Stimulated activated CD4-positive, alpha-beta T cell treated with anti-CD3 and anti-CD28 coated beads, Interleukin-4, amount 100 ng/mL, for 48 hours (primary cell): Measurements from ENCODE around the gene FBXL12.
"Not testable (repeated sequence)": the region's sequence is repeated elsewhere in the genome, so short reads cannot be mapped to it uniquely, and the experiment has no call there.

ENCODE experiments used
- DNase-seq, 2 donors: peaks; one replicate each; pipeline ENCODE4 v3.0.0-alpha.2; 2020; ENCODE audit warnings: low read depth in 2 of 2

Gene FBXL12

GRCh38 chr19:9838324-9838723 lies 19.4 kb upstream of the FBXL12 start:
- DNase-seq: no peak

- DNase-seq: no peak
These were observed 17.1 kb upstream of the FBXL12 start for GRCh38 chr19:9836021-9836420.

DNA sequence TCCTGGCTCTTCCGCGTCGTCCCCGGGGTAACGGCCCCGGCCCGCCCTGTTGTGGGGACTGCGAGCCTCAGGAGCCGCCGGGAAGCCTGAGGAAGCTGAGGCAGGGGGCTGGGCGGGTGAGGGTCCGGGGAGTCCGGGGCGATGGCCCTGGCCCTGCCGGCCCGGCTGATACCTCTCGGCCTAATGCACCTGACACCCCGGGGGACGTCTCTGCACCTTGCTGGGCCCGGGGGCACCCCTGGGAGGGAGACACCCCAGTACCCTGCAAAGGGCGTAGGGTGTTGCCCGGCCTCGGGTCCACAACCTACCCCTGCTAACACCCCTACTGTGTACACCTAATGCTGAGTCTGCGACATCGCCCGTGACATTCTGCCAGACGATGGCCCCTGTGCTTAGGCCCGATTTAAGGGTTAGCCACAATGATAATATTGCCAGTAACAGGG lies 16.6 kb upstream of the FBXL12 start:
- DNase-seq: no peak

DNA sequence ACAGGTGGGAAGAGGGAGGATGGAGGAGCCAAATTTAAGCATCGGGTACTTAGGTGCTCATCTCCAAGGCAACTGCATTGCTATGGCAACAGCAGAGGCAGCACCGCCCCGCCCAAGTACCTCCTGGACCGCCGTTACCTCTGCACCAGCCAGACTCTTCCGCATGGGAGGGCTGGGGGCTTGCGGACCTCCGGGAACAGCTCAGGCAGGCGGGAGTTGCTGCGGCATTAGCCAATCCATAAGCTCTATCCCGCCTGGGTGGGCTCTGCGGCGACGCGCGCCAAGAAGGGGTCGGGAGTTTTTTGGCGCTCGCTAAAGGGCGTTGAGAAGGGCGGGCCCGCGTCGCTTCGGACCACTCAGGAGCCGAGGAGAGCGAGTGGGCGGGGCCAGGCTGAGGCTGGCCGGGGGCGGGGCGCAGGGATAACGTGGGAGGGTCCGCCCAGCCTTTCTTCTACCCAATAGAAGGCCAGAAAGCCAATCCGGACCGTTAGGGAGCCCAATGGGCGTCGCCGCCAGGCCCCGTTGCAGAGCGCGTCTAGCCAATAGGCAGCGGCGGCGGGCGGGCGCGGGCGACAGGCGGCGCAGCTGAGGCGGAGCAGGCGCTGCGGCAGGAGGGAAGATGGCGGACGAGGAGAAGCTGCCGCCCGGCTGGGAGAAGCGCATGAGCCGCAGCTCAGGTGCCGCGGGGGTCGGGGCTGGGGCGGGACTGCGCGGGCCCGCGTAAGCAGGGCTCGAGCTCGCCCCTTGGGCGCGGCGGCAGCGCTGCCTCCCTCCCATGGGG lies 16.0 kb upstream of the FBXL12 start, which contains the start of gene PIN1:
PIN1 (plus strand) TSS at position 593 of the 781 bp plus-strand sequence; CDS start at position 620, 27 bp downstream.
- peak; percentile 99 for DNase-seq

DNA sequence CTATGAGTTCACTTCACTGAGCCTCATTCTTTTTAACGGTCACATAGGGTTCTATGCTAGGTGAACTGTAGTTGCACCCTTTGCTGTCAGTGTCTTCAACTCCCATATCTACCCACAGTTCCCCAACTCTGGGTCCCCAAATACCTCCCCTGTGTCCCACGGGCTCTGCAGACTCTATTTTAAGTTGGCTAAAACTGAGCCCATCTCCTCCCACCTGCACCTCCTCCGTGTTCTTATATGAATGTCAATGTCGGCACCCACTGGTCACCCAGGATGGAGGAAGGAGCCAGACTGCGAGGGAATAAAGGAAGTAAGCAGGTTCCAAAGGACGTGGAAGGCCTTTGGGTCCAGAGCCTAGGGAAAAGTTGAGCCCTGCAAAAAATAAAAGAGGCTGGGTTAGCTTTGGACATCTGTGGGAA lies 15.4 kb upstream of the FBXL12 start:
- DNase-seq: no peak

GRCh38 chr19:9828551-9829063 lies 9.7 kb upstream of the FBXL12 start:
- no peak for DNase-seq

DNA sequence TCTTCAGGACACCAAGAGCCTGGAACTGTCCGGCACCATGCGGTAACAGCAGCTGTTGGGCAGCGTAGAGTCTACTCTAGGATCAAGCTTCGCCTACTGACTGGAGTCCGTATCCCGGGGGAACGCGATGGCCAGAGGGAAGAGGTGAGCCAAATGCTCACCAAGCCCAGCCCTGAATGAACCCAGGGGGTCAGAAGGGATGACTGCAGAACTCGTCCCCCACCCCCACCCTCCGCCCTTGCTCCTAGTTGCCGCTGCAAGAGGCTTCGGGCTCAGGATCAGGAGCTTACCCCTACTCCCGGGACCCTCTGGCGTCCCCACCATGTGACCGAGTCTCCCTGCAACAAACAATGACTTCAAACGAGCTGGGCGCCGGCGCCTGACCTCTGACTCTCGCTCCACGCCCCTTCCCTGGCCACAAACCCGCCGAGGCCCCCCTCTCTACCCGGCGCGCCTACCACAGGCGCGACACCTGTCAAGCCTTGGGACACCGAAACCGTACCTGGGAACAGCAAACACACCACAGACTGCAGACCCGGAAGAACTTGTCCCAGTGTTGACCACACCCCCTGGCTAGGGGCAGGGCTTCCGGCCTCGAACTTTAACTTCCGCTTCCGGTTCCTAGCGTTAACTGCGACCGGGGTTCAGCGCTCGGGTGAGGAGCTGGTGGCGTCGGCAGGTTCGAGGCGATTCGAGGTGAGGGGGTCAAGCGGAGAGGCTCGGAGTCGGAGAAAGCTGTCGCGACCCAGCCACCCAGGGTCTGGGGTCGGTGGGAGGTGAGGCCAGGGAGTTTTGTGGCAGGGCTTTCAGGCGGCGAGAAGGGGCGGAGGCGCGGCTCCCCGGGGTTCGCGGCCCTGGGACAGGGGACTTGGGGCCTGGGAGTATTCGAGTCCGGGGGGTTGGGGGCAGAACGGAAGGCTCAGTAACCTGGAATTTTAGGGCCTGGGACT lies 8.7 kb upstream of the FBXL12 start, which contains the start of gene UBL5:
UBL5 (plus strand) TSS at position 630 of the 950 bp plus-strand sequence. CDS start 420 bp downstream, outside the sequence.
- peak; percentile 77 to 84 for DNase-seq

DNA sequence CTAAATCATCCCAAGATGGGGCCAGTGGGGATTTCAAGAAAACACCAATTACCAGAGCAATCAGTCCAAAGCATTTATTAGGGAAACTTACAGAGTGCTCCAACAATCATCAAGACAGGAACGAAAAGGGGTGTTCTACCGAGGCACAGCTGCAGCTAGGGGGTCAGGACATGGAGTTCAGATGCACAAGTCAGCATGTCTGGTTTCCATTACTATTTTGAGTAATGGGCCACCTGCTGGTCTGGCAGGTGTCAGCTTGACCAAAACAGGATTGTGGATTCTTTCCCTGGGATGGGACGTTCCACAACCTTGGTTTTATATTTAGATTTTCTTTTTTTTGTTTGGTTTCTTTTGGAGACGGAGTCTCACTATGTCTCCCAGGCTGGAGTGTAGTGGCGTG lies 4.9 kb upstream of the FBXL12 start:
- DNase-seq: no peak

GRCh38 chr19:9820034-9820433 lies 1.2 kb upstream of the FBXL12 start:
- DNase-seq: not testable (repeated sequence)

DNA sequence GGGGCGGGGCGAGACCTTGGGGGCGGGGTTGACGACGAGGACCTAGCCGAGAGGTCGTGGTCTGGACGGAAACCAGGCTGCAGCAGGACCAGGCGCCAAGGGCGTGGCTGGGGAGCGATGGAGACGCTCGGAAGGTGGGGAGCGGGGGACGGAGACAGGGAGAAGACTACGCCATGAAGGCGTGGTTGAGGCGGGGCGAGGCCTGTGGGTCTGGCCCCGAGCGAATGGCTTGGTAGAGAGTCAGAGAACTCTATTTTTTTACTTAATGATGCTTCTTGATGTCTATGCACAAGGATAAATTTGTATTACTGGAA lies 674 bp upstream of the FBXL12 start:
- no peak for DNase-seq

DNA sequence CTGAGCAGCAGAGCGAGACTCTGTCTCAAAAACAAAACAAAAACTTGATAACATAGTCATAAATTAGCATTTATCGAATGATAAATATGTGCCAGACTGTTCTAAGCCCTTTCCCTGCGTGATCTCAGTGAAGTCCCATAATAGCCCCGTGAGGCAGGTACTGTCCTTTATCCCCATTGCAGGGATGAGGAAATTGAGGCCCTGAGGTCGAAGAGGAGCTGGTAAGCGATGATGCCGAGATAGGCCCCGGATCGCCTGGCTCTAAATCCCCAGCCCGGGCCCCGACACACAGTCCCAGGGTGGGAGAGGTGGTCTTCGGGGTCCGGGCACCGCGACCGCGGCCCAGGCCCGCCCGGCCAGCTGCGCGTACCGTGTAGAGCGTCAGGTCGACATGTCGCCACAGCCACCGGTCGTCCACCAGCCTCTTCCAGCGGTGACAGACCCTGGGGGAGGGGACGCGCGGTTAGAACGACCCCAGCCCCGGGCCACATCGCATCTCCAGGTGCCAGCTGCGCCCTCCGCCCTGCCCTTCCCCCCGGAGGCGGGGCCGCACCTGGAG lies 625 bp downstream of the FBXL12 start:
- DNase-seq: no peak

GRCh38 chr19:9811139-9811538 lies 7.7 kb downstream of the FBXL12 start:
- DNase-seq: no peak

DNA sequence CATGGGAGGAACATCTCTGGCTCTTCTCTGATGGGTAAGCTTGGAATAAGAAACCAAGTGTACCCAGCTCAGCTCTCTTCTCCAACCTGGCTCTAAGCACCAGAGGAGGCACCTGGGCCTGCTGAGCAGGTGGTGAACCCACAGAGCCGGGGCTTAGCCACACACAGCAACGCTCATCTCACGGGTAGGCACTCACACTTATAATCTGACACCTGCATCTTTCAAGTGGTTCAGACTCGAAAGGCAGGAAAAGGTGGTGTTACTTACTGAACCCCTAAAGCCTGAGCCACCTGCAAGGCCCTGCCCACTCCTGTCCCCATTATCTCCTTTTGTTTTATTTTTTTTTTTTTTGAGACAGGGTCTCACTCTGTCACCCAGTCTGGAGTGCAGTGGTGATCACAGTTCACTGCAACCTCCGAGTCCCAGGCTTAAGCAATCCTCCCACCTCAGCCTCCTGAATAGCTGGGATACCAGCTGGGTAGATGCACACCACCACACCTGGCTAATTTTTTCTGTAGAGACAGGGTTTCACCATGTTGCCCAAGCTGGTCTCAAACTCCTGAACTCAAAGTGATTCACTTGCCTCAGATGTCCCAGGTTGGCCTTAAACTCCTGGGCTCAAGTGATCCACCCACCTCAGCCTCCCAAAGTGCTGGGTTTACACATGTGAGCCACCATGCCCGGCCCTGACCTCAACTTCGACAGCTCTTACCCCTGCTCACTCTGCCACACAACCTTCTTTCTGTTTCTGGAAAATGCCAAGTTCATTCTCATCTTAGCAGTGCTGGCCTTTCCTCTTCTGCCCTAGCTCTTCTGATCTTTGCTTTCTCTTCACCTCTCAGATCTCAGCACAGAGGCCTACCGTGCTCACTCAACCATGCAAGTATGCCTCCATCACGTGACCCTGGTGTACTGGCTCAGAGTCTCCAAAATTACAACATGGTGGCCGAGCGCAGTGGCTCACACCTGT lies 9.7 kb downstream of the FBXL12 start:
- DNase-seq: no peak

DNA sequence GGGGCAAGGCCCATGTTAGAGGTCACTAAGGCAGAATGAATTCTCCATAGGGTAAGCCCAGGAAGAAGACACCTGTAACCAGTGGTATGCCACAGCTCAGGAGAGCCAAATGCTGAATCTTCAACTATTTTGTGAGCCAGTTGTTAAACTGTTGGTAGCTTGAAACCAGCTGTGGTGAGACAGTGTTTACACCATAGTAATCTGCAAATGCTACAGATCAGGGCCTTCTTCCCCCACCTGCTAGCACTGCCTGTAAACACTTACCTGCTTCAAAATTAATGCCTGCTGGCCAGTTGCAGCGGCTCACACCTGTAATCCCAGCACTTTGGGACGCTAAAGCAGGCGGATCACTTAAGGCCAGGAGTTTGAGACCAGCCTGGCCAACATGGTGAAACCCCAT lies 12.1 kb downstream of the FBXL12 start:
- no peak for DNase-seq

GRCh38 chr19:9801976-9802375 lies 16.9 kb downstream of the FBXL12 start:
- DNase-seq: no peak

- DNase-seq: no peak
These were observed 19.7 kb downstream of the FBXL12 start for GRCh38 chr19:9799162-9799561.

- no peak for DNase-seq
These were observed 21.0 kb downstream of the FBXL12 start for GRCh38 chr19:9797871-9798270.

- peak; percentile 64 to 74 for DNase-seq
These were observed 22.6 kb downstream of the FBXL12 start for GRCh38 chr19:9796113-9796773.

- peak; percentile 49 to 50 for DNase-seq
These were observed 25.7 kb downstream of the FBXL12 start for GRCh38 chr19:9793071-9793591.
